B cell (primary cell): ENCODE measurements around the gene KCNA1.

Experiments used
- CTCF ChIP-seq: fragments of 200-600 bp; IDR thresholded peaks from one replicate; pipeline ENCODE4 v1.8.0; 2022; ENCODE audit warnings: antibody characterized with exemption, mild to moderate bottlenecking
- EZH2 ChIP-seq: IDR thresholded peaks from 2 replicates; pipeline ENCODE4 v1.6.1; 2012; ENCODE audit warnings: borderline replicate concordance, low read depth, mild to moderate bottlenecking, moderate library complexity, low read length; ENCODE audit not compliant: insufficient read depth, poor library complexity, severe bottlenecking

GRCh38 chr12:4943938-4944284 lies 34.2 kb downstream of the KCNA1 start:
- TF ChIP-seq CTCF (no peak), EZH2 (no peak)
